Thymus (tissue), 11 donors: ENCODE data around the gene ZFHX2. TPM values are rescaled to one million over a fixed set of nuclear protein-coding genes. Genes with fewer than 3 reads are reported as not detected.
"Not testable (repeated sequence)": the region's sequence is repeated elsewhere in the genome, so short reads cannot be mapped to it uniquely, and the experiment has no call there.

ENCODE experiments used
- DNase-seq, 9 donors: peaks; one replicate each; pipeline ENCODE4 v3.0.0-alpha.2; 2013; ENCODE audit warnings: low spot score in 9 of 9, low read depth in 6 of 9, missing footprints in 1 of 9
- H3K27ac ChIP-seq, 2 donors: one replicate each; pipeline ENCODE4 v1.5.1; 2013; ENCODE audit warnings: control low read depth in 1 of 2, low read depth in 1 of 2, low read length in 1 of 2, mild to moderate bottlenecking in 1 of 2, moderate library complexity in 1 of 2
- H3K27me3 ChIP-seq, 2 donors: one replicate each; pipeline ENCODE4 v1.5.1; 2013; ENCODE audit warnings: low read length in 1 of 2; ENCODE audit not compliant: control insufficient read depth in 2 of 2, insufficient read depth in 1 of 2
- H3K36me3 ChIP-seq, 2 donors: one replicate each; pipeline ENCODE4 v1.5.1; 2013; ENCODE audit warnings: low read length in 1 of 2, mild to moderate bottlenecking in 1 of 2, moderate library complexity in 1 of 2; ENCODE audit not compliant: control insufficient read depth in 2 of 2, insufficient read depth in 2 of 2
- H3K4me1 ChIP-seq, 2 donors: one replicate each; pipeline ENCODE4 v1.5.1; 2013; ENCODE audit warnings: low read length in 2 of 2; ENCODE audit not compliant: control insufficient read depth in 2 of 2, insufficient read depth in 2 of 2
- H3K4me3 ChIP-seq, 2 donors: one replicate each; pipeline ENCODE4 v1.5.1; 2013; ENCODE audit warnings: low read length in 2 of 2, control low read depth in 1 of 2, mild to moderate bottlenecking in 1 of 2
- H3K9me3 ChIP-seq, 2 donors: one replicate each; pipeline ENCODE4 v1.5.1; 2013; ENCODE audit warnings: low read length in 1 of 2, mild to moderate bottlenecking in 1 of 2; ENCODE audit not compliant: control insufficient read depth in 2 of 2, insufficient read depth in 1 of 2
- WGBS: extraction: QIAGEN DNeasy Blood & Tissue Kit; methylation state at CpG from one replicate; pipeline ENCODE4 v1.1.7; 2013; 5-methylcytosine and 5-hydroxymethylcytosine counted together
- polyA plus RNA-seq: library from polyadenylated mRNA; stranded (reverse); fragments of 200-250 nt; gene quantifications from one replicate; pipeline ENCODE4 v1.2.3, GENCODE V29; 2013
- total RNA-seq: library from RNA; stranded (reverse); fragments of 120-200 nt; gene quantifications from one replicate; pipeline ENCODE4 v1.2.4, GENCODE V29; 2013
- donor health status: healthy.

Gene ZFHX2
- total and polyA plus RNA-seq, 2 donors, result 0.24 to 0.48 TPM

- not testable (repeated sequence) for H3K9me3 ChIP-seq, DNase-seq, H3K36me3 ChIP-seq, H3K4me3 ChIP-seq, H3K27ac ChIP-seq, H3K4me1 ChIP-seq
- 75% methylated on average over 25 of the region's 25 CpGs for WGBS
- peaks cover 4 to 34% of the 10 kb centered on the region in 2 donors for H3K27me3 ChIP-seq
Observed at GRCh38 chr14:23583761-23584526, 32.4 kb upstream of the ZFHX2 start.

DNA sequence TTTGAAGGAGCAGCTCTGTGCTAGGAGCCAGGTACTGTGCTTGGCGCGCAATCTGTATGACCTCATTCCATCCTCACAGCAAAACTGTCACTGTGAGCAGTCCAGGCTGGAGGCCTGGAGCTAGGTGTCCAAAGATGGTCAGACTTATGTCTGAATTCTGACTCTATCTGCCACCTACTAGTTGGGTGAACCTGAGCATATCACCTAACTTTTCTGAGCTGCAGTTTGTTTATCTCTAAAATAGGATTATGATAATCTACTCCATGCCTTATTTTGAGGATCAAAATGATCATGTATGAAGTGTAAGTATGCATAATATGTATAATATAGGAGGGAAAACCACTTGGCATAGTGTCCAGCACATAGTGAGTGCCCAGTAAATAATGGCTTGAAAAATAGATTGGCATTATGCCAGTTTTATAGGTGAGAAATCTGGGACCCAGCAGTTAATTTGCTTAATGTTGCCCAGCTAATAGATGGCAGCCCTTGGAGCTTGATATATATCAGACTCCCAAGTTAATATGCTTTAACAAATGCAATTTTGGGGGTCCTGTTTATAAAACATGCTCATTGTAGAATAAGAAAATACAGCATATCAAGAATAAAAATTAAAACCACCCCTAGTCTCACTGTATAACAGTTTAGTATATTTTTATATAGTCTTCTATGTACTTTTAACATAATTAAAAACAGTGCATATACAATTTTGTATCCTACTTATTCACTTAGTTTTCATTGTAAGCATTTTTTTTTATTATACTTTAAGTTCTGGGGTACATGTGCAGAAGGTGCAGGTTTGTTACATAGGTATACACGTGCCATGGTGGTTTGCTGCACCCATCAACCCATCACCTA, 31.6 kb upstream of the ZFHX2 start:
- no peaks in the 10 kb centered on the region for H3K36me3 ChIP-seq
- H3K9me3 ChIP-seq, result no peaks in the 10 kb centered on the region
- H3K4me1 ChIP-seq, result no peaks in the 10 kb centered on the region
- DNase-seq, result no peak
- WGBS, result 93% methylated on average over 3 of the region's 3 CpGs
- H3K4me3 ChIP-seq, result no peak overlapping the region
- H3K27me3 ChIP-seq, result peaks cover 11 to 41% of the 10 kb centered on the region in 2 donors
- H3K27ac ChIP-seq, result no peak overlapping the region

DNA sequence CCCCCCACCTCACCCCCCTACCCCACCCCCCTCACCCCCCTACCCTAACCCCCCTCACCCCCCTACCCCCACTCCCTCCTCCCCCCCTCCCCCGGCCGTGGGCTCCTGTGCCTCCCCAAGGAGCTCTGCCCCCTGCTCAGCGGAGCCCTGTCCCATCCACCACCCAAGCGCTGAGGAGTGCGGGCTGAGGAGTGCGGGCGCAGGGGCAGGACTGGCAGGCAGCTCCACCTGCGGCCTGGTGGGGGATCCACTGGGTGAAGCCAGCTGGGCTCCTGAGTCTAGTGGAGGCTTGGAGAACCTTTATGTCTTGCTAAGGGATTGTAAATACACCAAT, 29.4 kb upstream of the ZFHX2 start:
- Histone ChIP-seq H3K4me3 (no peak overlapping the region), H3K4me1 (no peaks in the 10 kb centered on the region), H3K27ac (no peak overlapping the region), H3K36me3 (no peaks in the 10 kb centered on the region), H3K27me3 (peaks cover 32 to 63% of the 10 kb centered on the region in 2 donors), H3K9me3 (no peaks in the 10 kb centered on the region)
- WGBS, result over 99% methylated on average over 6 of the region's 8 CpGs
- DNase-seq, result no peak

DNA sequence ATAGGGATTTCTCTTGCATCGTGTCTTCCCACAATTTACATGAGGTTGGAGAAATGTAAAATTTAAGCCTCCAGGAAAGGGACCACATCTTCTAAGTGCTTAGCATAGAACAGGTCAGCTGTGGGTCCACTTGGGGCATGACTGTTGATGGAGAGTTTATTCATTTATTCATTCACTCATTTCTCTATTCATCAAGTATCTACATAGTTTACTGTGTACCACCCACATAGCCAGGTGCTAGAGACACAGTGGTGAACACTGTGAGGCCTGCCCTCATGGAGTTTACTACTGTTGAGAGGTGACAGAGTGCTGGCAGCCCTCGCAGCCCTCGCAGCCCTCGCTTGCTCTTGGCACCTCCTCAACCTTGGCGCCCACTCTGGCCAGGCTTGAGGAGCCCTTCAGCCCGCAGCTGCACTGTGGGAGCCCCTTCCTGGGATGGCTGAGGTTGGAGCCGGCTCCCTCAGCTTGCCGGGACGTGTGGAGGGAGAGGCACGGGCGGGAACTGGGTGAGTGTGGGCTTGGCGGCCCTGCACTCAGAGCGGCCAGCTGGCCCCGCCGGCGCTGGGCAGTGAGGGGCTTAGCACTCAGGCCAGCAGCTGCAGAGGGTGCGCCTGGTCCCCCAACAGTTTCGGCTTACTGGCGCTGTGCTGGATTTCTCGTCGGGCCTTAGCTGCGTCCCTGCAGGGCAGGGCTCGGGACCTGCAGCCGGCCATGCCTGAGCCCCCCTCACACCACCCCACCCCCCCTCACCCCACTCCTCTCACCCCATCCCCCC, 28.8 kb upstream of the ZFHX2 start:
- 95% methylated on average over 24 of the region's 24 CpGs for WGBS
- no peak overlapping the region for H3K4me3 ChIP-seq
- H3K27me3 ChIP-seq, result peaks cover 38 to 69% of the 10 kb centered on the region in 2 donors
- H3K27ac ChIP-seq, result no peak overlapping the region
- H3K4me1 ChIP-seq, result no peaks in the 10 kb centered on the region
- no peaks in the 10 kb centered on the region for H3K36me3 ChIP-seq
- DNase-seq, result no peak
- H3K9me3 ChIP-seq, result no peaks in the 10 kb centered on the region

- no peak for DNase-seq
- Histone ChIP-seq H3K36me3 (no peaks in the 10 kb centered on the region), H3K4me3 (no peak overlapping the region), H3K27ac (no peak overlapping the region), H3K9me3 (no peaks in the 10 kb centered on the region), H3K4me1 (no peaks in the 10 kb centered on the region), H3K27me3 (peaks cover 42 to 75% of the 10 kb centered on the region in 2 donors)
Observed at GRCh38 chr14:23579739-23580138, 28.2 kb upstream of the ZFHX2 start.

GRCh38 chr14:23579311-23579630, 27.7 kb upstream of the ZFHX2 start:
- no peak for DNase-seq
- Histone ChIP-seq H3K27me3 (peaks cover 46 to 80% of the 10 kb centered on the region in 2 donors), H3K4me1 (no peaks in the 10 kb centered on the region), H3K9me3 (no peaks in the 10 kb centered on the region), H3K36me3 (no peaks in the 10 kb centered on the region), H3K4me3 (no peak overlapping the region), H3K27ac (no peak overlapping the region)
- WGBS, result 93% methylated on average over 3 of the region's 3 CpGs

GRCh38 chr14:23578560-23579310, 27.2 kb upstream of the ZFHX2 start, which contains the start of gene JPH4:
JPH4 (minus strand) TSS chr14:23578790; CDS start chr14:23577453, 1,337 bp downstream.
- Histone ChIP-seq H3K27ac (no peak within 1 kb of the TSS), H3K27me3 (peaks cover 51 to 85% of the 10 kb centered on the region in 2 donors), H3K4me3 (no peak within 1 kb of the TSS), H3K36me3 (no peaks in the 10 kb centered on the region), H3K4me1 (no peaks in the 10 kb centered on the region), H3K9me3 (no peaks in the 10 kb centered on the region)
- WGBS, result 37% methylated on average over 18 of the region's 18 CpGs
- DNase-seq, result no peak

- peaks cover 56 to 93% of the 10 kb centered on the region in 2 donors for H3K27me3 ChIP-seq
- no peak for DNase-seq
Observed at GRCh38 chr14:23577710-23578392, 26.3 kb upstream of the ZFHX2 start.

More at GRCh38 chr14:23577710-23578392, 26.3 kb upstream of the ZFHX2 start:
- H3K9me3 ChIP-seq, result no peaks in the 10 kb centered on the region
- no peak overlapping the region for H3K27ac ChIP-seq
- no peak overlapping the region for H3K4me3 ChIP-seq
- H3K4me1 ChIP-seq, result no peaks in the 10 kb centered on the region
- WGBS, result 5% methylated on average over 24 of the region's 24 CpGs
- H3K36me3 ChIP-seq, result no peaks in the 10 kb centered on the region
